Measurements from ENCODE around the gene COL27A1.

Gene COL27A1

DNA sequence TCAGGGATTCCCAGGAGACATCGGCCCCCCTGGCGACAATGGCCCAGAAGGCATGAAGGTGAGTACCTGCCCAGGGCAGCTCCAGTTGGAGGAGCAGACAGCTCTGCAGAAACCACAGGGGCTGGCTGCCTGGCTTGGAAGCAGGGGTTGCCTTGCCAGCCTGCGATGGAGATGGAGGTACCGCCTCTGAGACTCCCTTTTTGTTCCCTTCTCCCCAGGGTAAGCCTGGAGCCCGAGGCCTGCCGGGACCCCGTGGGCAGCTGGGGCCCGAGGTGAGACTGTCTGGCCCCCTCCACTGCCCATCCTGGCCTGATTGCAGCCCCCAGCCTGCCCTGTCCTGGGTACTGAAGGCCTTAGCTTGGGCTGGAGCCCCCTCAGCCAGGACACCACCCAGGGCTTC, 84.9 kb downstream of the COL27A1 start:
- no peak for DNase-seq (ENCODE audit: low spot score)

DNA sequence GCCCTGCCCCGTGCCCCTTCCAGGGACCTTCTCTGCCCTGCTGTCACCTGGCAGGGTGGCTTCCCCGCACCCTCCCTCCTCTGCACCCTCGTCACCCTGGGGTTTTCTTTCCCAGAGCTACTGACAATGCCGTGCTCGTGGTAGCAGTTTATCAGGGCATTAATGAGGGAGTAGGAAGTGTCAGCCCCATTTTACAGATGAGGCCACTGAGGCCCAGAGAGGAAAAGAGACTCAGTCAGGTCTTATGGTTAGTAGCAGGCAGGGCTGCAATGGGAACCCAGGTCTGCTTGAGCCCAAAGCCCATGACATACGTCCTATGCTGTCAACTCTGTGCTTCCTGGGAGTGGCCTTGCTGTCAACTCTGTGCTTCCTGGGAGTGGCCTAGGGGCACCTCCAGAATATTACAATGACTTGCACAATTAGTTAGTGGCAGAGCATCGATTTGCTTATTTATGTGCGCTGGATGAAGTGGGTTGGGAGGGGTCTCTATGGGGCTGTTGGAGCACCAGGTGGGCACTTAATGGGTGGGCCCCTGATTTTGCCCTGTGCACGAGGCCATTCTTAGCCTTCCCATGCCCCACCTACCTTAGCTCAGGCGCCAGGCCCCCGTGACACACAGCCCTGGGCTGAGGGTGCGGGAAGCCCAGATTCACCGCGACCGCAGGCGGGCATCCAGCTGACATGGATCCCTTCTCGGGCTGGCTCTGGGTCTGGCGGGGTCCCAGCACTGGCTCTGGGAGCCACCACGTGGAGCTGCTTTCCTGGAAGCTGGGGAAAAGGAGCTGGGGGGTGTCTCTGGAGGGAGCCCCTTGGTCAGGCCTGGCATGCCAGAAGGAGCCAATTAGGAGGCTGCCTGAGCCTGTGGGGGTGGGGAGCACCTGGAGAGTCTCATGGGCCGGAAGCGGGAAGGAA, 85.6 kb downstream of the COL27A1 start:
- DNase-seq (ENCODE audit: low spot score): no peak

DNA sequence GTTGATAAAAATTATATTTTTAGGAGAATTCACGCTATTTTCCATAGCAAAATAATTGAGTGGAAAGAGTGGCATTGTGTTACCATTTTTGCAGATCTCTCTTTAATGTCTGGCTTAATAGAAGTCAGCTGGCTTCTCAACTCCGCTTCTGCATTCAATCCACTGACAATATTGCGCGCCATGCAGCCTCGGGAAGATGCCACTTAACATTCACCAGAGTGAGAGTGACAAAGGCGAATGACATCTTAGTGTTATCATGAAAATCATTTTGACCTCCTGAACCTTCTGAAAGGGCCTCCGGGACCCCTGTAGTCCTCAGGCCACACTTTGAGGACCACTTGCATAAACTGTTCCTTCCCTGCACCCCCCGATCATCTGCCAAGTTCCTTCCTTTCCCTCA, 87.5 kb downstream of the COL27A1 start:
- no peak for DNase-seq (ENCODE audit: low spot score)

DNA sequence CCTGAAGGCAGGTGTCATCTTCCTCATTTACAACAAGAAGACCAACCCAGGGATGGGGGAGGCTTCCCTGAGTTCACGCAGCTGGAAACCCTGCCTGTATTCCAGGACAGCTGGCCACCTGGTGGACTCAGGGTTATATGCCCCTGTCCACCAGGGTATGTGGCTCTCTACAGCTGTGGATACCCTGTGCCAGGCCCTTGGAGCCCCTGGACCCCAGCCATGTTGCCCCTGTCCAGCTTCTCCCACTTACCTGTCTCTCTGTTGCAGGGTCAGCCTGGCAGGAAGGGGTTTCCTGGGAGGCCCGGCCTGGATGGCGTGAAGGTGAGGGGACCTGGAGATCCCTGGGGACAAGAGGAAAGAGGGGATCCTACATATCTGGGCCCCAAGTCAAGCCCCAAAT, 87.9 kb downstream of the COL27A1 start:
- DNase-seq (ENCODE audit: low spot score): no peak

DNA sequence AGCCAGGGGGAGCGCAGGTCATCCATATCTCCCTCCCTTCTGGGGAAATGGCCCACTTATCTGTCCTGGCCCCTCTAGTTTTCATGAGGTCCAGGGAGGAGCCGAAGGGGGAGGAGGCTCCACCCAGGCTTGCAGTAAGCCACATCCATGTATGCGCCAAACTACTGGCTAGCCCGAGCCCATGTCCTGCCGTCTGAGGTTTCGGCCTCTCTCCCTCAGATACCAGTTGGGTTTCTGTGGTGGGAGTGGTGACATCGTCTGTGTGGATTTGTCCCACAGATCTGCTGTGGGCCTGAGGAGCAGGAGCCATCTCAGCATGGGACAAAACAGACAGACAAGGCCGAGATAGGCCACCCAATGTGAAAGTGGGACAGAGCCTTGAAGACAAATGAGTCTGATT, 89.2 kb downstream of the COL27A1 start:
- no peak for DNase-seq (ENCODE audit: low spot score)

DNA sequence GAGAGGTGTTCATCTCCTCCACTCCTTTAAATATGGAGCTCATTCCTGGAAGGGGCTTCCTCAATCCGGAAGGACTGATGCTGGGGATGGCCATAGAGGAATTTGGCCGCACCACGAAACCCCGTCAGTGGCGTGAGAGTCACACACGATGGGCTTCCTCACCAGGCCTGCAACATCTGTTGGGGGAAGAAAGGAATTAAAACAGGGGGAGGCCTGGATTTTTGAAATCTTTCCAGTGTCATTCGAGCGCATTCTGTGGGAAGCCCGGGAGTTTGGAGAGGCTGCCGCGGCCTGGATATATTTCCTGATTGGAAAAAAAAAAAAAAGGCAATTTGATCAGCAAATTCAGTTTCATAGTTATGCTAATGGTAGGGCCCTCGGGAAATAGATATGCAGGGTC, 91.2 kb downstream of the COL27A1 start:
- DNase-seq (ENCODE audit: low spot score): no peak

DNA sequence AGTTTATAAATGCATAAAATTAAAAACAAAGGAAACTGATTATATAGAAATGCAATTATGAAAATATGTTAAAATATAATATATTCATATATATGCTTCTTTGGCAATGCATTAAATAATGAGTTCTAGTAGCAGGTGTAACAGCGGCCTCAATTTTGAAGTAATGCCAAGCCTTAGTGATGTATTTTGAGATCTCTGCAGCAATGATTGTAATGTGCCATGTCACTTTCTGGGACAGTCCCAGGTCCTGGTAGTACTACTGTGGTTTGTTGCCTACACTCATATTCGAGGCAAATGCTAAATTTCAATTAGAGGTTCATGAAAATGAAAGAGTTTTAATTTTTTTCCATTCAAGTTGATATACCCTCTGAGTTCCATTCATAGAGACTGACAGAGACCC, 91.7 kb downstream of the COL27A1 start:
- no peak for DNase-seq (ENCODE audit: low spot score)

DNA sequence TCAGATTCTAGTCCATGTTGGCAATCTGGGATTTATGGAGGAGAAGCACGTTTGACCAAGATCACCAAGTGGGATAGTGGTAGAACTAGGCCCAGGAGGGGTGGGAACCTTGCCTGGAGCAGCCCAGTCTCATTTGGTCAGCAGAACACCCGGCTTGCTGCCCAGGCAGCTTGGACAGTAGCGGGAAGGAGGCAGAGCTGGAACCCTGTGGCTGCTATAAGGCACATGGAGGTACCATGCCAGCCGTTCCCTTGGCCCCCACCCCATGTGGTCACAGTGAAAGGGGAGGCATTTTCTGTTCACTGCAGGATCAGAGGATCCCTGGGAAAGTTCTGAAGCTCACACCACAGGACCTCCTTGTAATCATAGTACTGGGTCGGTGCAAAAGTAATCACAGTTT, 92.2 kb downstream of the COL27A1 start:
- DNase-seq (ENCODE audit: low spot score): no peak

DNA sequence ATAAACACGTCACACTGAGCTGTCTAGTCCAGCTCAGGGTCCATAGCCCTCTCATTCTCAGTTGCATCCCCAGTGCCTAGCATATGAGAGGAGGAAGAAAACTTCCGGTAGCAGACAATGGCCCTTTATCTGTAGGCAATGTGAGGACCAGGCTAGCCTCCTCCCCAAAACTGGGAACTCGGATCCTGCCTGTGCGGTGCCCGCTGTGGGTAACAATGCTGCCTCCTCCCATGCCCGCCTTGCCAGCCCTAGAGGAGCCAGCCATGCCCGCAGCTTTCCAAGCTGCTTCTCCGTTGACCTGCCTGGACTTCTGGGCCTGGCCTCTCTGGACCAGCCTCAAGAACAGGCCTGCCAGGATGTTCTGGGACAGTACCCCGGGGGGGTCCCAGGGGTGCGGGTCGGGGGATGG, 93.0 kb downstream of the COL27A1 start:
- DNase-seq (ENCODE audit: low spot score): no peak

DNA sequence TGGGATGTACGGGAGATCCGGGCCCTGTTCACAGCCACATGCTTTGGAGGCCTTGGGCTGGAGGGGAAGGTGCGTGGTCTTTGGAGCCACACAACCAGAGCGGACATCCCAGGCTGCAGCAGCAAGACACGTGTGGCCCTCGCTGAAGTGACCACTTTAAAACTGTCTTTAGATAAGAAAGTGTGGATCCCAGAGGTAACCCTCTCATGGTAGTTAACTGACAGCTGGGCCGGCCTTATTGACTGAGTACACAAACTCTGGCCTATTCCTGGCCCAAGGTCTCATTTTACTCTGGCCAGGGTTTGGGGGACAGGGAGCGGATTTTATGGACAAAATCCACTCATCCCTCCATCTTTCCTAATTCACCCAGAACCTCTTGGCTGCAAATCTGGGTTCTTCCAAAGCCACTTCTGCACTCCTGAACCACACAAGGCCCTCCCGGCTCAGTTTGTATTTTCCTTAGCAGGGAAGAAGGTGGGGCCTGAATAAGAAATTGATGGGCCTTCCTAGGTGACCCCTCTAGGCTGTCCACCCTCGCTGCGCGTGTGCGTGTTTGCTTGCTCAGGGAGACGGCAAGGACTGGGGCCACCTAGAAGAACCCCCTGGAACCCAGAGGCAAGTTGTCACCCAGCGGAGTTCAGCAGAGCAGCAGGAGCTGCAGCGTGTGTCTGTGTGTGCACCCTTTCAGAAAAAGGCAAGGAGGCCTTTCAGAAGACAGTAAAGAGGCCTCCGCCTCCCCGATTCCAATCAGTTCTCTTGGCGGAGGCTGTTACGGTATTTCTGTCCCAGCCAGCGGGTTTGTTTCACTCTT, 94.3 kb downstream of the COL27A1 start:
- DNase-seq (ENCODE audit: low spot score): no peak

DNA sequence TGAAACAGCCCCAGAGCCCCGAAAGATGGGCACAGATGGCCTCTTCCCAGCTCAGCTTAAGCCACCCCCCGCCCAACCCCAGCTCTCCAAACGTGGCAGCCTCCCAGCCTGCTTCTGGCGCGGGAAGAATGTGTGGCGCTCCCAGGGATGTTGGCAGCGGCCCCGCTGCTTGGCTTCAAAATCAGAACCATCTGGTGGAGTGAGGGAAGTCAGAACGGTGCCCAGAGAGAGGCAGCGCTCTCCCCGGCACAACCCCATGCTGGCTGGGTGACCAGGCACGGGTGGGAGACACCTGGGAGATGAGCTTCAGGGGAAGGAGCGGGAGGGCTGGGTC, 94.9 kb downstream of the COL27A1 start:
- DNase-seq (ENCODE audit: low spot score): no peak

DNA sequence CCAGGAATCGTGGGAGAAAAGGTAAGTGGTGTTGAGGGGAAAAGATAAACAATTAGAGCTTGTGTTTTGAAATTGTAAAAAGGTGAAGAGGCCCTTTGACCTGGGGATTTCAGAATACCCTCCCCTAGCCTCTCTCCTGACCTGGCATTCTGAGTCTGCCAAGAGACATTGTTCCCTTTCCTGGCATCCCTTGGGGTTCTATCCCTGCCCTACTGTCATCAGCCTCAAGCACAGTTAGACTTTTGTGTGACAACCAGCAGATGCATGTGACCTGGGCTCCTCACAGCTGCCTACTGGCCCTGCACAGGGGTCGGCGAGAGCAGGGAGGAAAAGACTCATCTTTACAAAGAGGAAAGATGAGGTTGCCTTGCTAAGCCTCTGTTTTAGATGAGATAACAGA, 95.3 kb downstream of the COL27A1 start:
- no peak for DNase-seq (ENCODE audit: low spot score)

DNA sequence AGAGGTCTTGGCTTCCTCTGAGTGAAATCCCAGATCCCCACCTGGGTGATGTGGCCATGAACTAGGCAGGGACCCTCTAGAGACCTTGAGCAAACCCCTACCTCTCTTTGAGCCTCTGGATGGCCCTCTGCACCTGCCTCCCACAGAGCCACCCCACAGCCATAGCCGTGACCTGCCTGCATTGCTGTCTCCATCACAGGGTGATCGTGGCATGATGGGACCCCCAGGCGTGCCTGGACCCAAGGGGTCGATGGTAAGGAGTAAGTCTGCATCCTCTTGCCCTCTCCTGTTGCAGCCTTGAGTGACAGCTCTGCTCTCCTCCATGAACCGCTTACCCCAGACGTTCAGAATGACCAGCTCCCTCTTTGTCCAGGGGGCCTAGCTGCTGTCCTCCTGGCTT, 97.1 kb downstream of the COL27A1 start:
- DNase-seq (ENCODE audit: low spot score): no peak

DNA sequence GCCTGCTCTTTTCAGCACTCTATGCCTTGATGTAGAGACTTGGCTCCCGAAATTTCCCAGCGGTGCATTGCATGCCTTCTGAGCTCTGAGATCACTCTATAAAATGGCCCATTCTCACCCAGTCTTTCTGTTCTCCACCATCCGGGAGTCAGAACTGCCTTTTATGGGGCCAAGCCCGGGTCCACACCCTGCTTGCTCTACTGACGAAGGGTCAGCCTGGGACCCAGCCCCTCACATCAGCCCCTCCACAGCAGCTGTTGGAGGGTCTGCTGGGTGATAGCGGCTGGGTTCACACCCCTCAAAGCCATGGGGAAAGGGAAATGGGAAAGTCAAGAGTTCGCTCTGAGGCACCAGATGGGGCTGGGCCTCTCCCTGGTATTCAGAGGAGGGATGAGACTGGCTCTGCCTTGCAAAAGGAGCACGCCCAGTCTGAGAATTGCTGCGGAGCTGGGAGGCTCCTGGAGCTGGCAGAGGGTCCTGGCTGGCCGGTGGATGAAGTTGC, 101.5 kb downstream of the COL27A1 start:
- DNase-seq (ENCODE audit: low spot score): no peak

DNA sequence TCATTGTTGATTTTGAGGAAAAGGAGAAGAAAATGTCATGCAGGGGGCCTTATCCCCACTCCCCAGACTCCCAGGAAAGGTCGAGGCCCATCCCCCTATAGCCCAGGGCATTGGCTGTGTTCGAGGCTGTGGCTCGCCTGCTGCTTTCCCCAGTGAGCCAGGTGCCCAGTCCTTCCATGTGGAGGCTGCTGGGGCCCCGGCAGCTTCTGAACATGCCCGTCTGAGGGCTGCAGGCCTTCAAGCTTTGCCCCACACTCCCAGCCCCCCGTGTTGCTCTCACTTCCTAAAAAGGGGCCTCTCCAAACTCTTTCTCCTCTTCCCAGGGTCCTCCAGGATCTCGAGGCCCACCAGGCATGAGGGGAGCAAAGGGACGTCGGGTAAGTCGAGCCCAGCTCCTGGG, 102.9 kb downstream of the COL27A1 start:
- DNase-seq (ENCODE audit: low spot score): no peak

DNA sequence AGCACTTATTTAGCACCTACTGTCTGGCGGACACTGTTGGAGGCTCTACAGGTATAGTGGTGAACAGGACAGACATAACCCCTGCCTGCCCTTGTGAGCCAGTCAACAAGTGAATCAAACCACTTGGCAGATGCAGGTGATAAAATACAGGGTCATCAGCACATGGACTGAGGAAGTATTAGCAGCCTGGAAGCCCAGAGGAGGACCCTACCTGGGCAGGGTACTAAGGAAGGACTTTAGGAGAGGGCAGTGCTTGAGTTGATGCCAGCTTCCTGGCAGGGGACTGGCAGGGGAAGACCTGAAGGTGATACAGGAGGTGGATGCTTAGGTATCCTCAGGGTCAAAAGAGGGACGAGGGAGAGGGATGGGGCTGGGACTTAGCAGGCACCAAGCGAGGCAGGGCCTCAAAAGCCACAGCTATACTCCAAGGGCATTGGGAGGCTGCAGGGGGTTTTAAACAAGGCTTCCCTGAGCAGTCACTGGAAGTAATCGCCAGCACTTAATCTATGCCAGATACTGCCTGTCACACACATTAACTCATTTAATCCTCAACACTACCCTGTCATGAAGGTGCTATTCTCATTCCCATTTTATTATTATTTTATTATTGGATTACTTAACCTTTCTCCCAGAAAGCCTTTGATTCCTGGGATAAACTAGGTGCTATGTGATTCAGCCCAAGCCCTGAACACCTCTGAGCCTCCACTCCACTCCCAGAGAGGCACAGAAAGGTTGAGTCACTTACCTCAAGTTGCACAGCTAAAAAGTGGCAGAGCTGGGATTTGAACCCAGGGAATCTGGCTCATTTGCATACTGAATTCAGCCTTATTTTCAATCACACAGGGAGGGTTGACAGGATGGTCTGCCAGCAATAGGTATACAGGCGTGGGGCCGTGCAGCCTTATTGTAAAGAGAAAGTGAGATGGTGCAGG, 103.8 kb downstream of the COL27A1 start:
- DNase-seq (ENCODE audit: low spot score): no peak

DNA sequence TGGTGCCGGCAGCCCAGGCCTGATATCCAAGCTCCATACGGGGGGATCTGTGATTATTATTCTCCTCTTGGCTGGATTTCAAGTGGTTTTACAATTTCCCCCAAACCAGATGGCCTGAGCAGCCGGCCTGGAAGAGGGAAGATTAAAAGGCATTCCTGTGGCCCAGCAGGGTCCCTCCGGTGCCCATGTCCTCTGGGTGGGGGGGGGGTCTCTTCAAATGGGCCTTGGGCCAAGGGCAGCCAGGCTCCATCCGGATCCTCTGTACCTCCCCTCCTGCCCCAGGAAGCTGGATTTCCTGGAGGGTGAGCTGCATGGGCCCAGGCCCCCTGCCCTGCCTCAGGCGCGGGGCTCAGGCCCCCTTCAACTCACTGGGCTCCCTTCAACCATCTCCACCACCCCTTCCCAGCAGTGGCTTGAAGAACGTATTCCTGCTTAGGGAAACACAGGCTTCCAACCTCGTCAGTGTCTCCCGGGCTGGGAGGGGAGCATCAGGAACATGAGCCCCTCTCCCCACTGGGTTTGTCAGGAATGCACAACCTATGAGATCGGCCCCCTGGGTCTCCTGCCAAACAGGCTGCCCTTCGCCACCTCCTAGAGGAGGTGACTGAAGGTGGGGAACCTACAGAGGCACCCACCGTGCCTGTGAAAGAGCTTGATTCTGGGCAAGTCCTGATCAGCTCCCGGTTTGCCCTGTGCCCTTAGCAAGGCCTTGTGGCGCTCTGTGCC, 104.6 kb downstream of the COL27A1 start:
- DNase-seq (ENCODE audit: low spot score): no peak

DNA sequence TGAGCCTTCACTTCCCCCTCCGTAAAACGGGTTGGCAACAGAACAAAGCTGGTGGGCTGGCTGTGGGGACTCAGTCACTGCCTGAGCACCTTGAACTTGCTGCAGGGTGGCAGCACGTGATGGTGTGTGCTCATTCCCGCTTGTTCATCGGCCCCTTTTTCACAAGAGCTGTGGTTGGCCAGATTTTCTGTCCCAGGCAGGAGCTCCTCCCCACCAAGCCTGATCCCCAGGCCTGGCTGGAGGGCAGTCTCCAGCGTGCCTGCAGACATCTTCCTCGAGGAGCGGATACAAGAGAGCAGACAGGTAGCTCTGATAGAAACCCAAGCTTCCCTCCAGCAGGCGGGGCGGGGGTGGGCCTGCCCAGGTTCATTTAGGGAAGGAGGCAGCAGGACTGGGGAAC, 105.7 kb downstream of the COL27A1 start:
- DNase-seq (ENCODE audit: low spot score): no peak

DNA sequence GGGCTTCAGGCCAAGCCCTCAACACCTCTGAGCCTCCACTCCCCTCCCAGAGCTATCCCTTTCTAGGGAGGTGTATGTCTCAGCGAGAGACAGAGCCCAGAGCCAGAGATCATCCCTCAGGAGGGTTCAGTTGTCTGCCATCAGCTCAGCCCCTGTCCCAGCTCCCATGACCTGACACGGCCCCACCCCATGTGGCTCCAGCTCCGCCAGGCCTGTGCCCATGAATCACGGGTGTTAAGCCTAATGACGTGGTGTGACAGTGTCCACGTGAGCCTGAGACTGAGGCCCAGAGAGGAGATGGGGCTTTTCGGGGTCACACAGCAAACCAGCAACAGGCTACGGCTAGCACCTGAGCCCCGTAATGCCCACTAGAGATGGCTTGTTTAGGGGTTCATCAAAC, 106.7 kb downstream of the COL27A1 start:
- DNase-seq (ENCODE audit: low spot score): no peak

DNA sequence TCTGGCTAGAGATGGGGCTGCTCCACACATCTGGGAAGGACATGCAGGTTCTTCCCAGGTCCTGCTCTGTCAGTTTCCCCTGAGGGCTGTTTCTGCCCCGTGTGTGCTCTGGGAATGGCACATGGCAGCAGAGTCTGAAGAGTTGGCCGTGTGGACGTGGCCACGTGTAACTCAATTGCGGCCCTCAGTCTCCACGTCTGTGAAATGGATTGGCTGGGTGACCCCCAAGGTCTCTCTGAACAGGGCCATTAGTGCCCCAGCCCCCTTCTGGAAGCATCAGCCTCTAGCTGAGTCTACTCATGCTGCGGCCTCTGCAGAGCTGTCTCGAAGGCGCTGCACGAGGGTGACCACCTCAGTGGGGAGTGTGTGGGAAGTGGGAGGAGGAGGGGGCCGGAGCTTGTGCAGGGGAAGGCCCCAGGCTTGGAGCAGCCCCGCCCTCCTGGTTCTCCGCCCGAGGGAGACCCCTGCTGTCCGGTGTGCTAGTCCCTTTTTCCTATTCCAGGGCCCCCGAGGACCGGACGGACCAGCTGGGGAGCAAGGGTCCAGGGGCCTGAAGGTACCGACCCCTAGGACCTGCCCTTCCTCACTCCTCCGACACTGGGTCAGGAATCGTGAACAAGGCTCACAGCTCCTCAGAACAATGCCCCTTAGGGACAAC, 108.6 kb downstream of the COL27A1 start:
- DNase-seq (ENCODE audit: low spot score): no peak
